22Rv1 (cell line): Measurements from ENCODE around the gene IFITM5.

Experiments
- CTCF ChIP-seq: fragments of 450-650 bp; IDR thresholded peaks from 2 replicates; pipeline ENCODE4 v1.5.1; 2017; ENCODE audit warnings: mild to moderate bottlenecking
- ZFX ChIP-seq: fragments of 450-650 bp; IDR thresholded peaks from 2 replicates; pipeline ENCODE4 v1.6.1; 2017; ENCODE audit warnings: antibody characterized with exemption, borderline replicate concordance

- TF ChIP-seq CTCF, result no peak
- TF ChIP-seq ZFX, result no peak
Measured at GRCh38 chr11:285894-286220, 13.5 kb downstream of the IFITM5 start.
